HAP-1 (cell line): Measurements from ENCODE around the gene AATF.

Experiments used
- DNase-seq, 2 experiments: peaks; one replicate each; pipeline ENCODE4 v3.0.0-alpha.2; 2016 to 2020; ENCODE audit warnings: low spot score in 2 of 2
- H3K27me3 ChIP-seq: fragments of 250-450 bp; sonication (Bioruptor Pico); 2 replicates; pipeline ENCODE4 v1.5.1; 2020; ENCODE audit warnings: low read depth, mild to moderate bottlenecking, moderate library complexity
- H3K36me3 ChIP-seq: fragments of 250-450 bp; sonication (Bioruptor Pico); replicated peaks from 2 replicates; pipeline ENCODE4 v1.5.1; 2020; ENCODE audit warnings: mild to moderate bottlenecking
- H3K4me1 ChIP-seq: fragments of 250-450 bp; sonication (Bioruptor Pico); 2 replicates; pipeline ENCODE4 v1.5.1; 2020; ENCODE audit warnings: mild to moderate bottlenecking
- H3K4me3 ChIP-seq: fragments of 250-450 bp; sonication (Bioruptor Pico); 2 replicates; pipeline ENCODE4 v1.5.1; 2020; ENCODE audit warnings: mild to moderate bottlenecking, moderate library complexity
- H3K9me3 ChIP-seq: fragments of 250-450 bp; sonication (Bioruptor Pico); 2 replicates; pipeline ENCODE4 v1.5.1; 2020; ENCODE audit warnings: mild to moderate bottlenecking, moderate library complexity
- in situ Hi-C: fragments of 300-500 bp; cut with MboI; formaldehyde crosslinking; loops from 3 replicates; pipeline ENCODE4 v1.14.3; 2020; ENCODE audit warnings: low sequenced_read_pairs, inconsistent platforms, mixed read lengths

Gene AATF

DNA sequence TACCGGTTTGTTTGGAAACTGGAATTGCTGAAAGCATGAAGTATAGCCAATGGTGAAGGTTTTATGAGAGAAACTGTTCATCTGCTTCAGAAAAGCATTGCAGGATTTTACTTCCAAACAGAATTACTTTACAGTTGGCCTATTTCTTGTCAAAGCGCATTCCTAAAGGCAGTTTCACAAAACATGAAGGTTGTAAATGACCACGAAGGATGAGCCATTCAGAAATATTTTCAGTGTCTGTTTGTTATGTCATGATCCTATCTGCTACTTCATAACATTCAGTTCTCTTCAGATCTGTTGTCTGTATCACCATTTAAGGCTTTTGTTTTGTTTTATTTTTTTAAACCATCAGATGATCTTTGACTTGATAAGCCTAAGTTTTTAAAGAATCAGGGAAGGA is 45.7 kb downstream of the AATF start:
- no peaks in the 10 kb centered on the region for H3K9me3 ChIP-seq
- H3K4me1 ChIP-seq = peaks cover 29% of the 10 kb centered on the region
- H3K36me3 ChIP-seq = peaks cover 50% of the 10 kb centered on the region
- no peaks in the 10 kb centered on the region for H3K27me3 ChIP-seq
- in situ Hi-C loops = no loop called here
- no peak for DNase-seq
- H3K4me3 ChIP-seq = no peak overlapping the region

DNA sequence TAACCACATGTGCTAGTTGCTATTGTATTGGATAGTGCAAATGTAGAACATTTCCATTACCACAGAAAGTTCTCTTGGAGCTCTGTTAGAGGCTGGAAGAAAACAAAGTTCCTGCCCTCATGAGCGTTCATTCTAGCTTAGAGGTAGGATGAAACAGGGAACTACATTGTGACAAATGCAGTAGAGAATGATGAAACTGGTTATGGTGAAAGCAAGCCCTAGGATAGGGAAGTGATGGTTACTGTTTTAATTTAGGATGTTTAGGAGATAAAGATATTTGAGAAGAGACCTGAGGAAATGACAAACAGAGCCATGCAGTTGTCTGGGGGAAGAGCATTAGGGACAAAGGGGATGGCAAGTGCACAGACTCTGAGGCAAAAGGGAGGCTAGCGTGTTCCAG is 50.7 kb downstream of the AATF start:
- Histone ChIP-seq H3K9me3 (peaks cover 6% of the 10 kb centered on the region; the same call in 1 of the 2 replicates), H3K36me3 (peaks cover 53% of the 10 kb centered on the region), H3K27me3 (no peaks in the 10 kb centered on the region), H3K4me3 (no peak overlapping the region), H3K4me1 (peaks cover 3% of the 10 kb centered on the region)
- DNase-seq = no peak
- in situ Hi-C loops = no loop called here

DNA sequence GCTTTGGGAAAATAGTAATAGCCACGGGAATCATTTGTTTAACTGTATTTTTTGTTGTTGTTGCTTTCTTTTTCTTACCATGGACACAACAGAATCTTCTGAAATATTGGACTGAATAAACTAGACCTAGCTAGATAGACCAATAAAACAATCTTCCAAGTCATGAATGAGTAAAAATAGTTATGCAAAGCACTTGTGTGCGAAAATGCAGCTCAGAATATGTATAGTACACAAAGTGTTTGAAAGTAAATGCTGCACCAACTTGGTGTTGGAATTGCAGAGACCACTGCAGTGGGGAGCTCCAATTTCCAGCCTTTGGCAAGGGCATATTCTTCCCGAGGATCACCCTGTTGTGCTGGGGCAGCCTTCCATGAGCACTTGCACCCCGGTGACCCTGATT is 68.0 kb downstream of the AATF start:
- DNase-seq = no peak
- H3K36me3 ChIP-seq = no peaks in the 10 kb centered on the region; the same call in 1 of the 2 replicates
- no peak overlapping the region for H3K4me3 ChIP-seq
- H3K9me3 ChIP-seq = no peaks in the 10 kb centered on the region
- H3K4me1 ChIP-seq = peaks cover 41% of the 10 kb centered on the region
- in situ Hi-C loops = no loop called here
- H3K27me3 ChIP-seq = no peaks in the 10 kb centered on the region

DNA sequence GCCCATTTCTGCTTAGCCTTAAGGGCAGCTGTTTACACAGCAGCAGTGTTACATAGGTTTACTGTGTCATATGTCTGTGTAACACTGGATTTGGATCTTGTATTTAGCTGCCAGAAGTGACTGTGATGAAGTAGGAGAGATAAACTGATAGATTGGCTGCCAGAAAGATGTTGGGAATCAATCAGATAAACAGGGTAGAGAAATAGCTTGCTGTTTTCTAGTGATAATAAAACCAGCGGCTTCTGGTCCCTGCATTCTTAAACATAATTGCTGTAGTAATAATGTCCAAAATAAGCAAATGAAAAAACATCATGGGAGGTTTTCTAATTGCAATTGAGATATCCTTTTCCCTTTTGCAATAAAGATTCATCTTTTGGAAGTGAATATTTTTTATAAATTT is 68.7 kb downstream of the AATF start:
- H3K4me3 ChIP-seq = no peak overlapping the region
- no peaks in the 10 kb centered on the region for H3K9me3 ChIP-seq
- DNase-seq = no peak
- peaks cover 41% of the 10 kb centered on the region for H3K4me1 ChIP-seq
- H3K36me3 ChIP-seq = peaks cover 2% of the 10 kb centered on the region; the same call in 1 of the 2 replicates
- in situ Hi-C loops = no loop called here
- H3K27me3 ChIP-seq = no peaks in the 10 kb centered on the region

DNA sequence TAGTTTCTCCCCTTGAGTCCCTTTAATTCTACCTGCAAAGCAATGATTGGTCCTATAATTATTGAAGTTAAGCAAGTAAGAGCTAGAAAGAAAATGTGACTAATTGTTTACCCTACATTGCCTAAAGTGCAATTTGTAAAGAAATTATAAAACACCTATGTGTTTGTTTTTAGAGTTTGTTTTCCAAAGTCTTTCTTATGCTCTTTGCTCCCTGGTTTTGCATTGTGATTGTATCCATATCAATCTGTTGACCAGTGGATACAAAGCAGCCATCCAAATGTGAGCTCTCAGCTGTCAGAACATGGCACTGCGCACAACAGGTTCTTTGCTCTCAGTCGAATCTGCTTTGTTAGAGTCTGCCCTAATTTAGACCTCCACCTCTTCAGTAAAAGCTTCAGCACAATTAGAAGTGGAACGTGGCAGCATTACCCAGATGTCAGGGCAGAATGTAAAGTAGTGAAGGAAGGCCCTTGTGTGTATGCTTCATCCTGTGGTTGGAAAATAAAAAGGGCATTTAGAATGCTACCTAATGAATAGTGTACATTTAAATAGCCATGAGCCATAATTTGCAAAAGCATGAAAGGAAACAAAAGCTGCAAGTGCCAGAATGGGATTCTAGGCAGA is 70.5 kb downstream of the AATF start:
- no peak overlapping the region for H3K4me3 ChIP-seq
- H3K36me3 ChIP-seq = peaks cover 15% of the 10 kb centered on the region
- in situ Hi-C loops = no loop called here
- H3K9me3 ChIP-seq = no peaks in the 10 kb centered on the region
- H3K27me3 ChIP-seq = no peaks in the 10 kb centered on the region
- peak; percentile 71 to 95 for DNase-seq
- H3K4me1 ChIP-seq = peaks cover 41% of the 10 kb centered on the region

DNA sequence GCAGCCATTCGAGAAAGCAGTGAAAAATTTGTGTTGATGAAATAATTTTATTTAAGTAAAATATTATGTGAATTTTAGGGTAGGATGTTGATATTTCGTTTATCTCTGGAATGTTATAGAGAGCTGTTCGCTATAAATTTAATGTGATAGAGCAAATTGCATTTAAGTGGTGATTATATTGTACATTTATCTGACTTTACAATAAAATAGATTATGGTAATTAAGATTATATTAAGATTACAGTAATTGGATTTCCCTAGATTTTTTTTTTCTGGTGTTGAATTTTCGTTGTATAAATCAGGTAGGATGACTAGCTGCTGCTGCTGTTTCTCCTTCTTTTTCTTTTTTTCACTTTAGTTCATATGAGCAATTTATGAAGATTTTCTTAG is 71.0 kb downstream of the AATF start:
- H3K36me3 ChIP-seq = peaks cover 17% of the 10 kb centered on the region
- in situ Hi-C loops = no loop called here

DNA sequence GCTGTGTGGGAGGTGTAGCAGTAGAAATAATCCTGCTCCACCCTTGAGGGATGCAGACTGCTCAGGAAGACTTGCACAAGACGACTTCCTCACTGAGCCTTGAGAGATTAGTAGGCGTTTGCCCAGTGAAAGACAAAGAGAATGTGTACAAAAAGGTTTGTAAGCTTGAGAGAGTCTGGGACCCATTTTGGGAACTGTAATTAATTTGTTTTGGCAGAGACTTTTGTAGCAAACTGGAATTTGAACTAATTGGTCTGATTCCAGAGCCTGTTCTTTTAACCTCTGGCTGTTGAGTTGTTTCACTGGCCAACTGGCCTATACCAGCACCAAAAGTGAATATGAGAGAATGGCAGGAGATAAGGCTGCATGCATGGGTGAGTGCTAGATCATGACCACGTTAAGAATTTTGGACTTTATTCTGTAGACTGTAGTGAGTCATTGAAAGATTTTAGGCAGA is 75.5 kb downstream of the AATF start:
- in situ Hi-C loops = no loop called here
- H3K36me3 ChIP-seq = peaks cover 17% of the 10 kb centered on the region
- peaks cover 10% of the 10 kb centered on the region for H3K4me1 ChIP-seq
- no peak overlapping the region for H3K4me3 ChIP-seq
- DNase-seq = no peak
- no peaks in the 10 kb centered on the region for H3K9me3 ChIP-seq
- H3K27me3 ChIP-seq = no peaks in the 10 kb centered on the region

More for the DNA sequence above, 71.0 kb downstream of the AATF start:
- peaks cover 36% of the 10 kb centered on the region for H3K4me1 ChIP-seq
- no peaks in the 10 kb centered on the region for H3K27me3 ChIP-seq
- no peak for DNase-seq
- no peak overlapping the region for H3K4me3 ChIP-seq
- H3K9me3 ChIP-seq = no peaks in the 10 kb centered on the region

DNA sequence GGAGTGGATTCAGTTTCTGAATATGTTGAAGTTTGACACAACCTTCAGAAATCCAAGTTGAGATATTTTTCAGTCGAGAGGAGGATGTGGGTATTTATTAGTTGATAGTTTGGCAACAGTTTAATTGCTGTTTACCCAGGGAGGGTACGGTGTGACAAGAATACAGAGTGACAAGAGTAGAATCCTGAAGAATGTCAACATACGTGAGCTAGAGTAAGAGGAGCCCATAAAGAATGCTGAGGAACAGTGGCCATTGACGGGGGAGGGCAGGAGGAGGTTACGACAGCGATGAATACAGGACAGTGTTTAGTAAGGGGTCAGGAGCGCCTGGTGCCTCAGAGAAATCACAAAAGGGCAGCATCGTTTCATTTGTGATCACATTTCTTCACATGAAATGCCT is 76.5 kb downstream of the AATF start:
- no peak for DNase-seq
- Histone ChIP-seq H3K4me3 (no peak overlapping the region), H3K4me1 (peaks cover 3% of the 10 kb centered on the region), H3K36me3 (peaks cover 17% of the 10 kb centered on the region), H3K9me3 (no peaks in the 10 kb centered on the region), H3K27me3 (no peaks in the 10 kb centered on the region)
- in situ Hi-C loops = no loop called here

DNA sequence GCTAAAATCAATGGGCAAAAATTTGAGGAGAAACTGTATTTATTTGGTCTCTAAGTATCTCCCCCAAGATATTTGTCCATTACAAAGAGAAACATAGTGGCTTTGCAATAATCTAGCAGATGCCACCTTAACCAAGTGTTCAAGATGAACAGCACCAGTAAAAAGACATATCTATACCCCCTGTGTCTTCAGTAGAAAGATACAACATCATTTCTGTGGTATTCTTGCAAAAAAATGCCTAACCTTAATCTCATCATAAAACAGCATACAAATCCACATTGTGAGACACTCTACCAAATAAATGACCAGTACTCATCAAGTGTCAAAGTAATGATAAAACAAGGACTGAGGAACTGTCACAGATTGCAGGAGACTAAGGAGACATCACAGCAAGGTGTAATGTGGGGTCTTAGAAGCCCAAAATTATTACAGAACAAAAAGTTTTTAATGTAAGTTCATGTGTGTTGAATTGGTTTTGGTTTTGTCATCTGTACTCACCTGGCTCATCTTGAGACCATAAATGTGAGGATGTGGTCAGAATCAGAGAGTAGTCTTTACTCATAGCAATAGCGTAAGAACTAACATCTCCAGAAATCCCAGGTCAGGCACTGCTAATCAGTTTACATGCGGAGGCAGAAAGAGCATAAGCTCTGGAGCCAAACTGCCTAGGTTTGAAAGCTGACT is 77.2 kb downstream of the AATF start:
- Histone ChIP-seq H3K4me1 (no peaks in the 10 kb centered on the region; the same call in none of the 2 replicates), H3K9me3 (no peaks in the 10 kb centered on the region), H3K36me3 (peaks cover 17% of the 10 kb centered on the region), H3K27me3 (no peaks in the 10 kb centered on the region), H3K4me3 (no peak overlapping the region)
- in situ Hi-C loops = no loop called here
- no peak for DNase-seq

DNA sequence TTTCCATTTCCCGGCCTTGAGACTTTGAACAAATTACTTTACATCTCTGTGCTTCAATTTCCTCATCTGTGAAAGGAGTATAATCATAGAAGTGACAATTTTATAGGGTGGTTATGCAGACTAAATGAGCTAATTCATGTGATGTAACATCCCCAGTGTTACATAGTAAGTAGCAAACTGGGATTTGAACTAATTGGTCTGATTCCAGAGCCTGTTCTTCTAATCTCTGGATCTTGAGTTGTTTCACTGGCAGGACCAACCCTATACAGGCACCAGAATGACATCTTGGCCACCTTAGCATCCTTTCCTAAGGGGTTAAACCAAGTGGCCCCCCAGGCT is 77.7 kb downstream of the AATF start:
- DNase-seq = no peak

DNA sequence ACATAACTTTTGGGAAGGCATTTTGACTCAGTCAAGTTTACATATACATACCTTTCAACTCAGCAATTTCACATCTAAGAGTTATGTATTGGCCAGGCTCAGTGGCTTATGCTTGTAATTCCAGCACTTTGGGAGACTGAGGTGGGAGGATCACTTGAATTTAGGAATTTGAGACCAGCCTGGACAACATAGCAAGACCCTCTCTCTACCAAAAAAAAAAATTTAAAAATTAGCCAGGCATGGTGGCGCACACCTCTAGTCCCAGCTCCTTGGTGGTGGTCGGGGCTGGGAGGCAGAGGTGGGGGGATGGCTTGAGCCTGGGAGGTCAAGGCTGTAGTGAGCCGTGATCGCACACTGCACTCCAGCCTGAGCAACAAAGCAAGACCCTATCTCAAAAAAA is 79.3 kb downstream of the AATF start:
- in situ Hi-C loops = no loop called here
- no peaks in the 10 kb centered on the region; the same call in 1 of the 2 replicates for H3K4me1 ChIP-seq
- DNase-seq = no peak
- H3K27me3 ChIP-seq = no peaks in the 10 kb centered on the region
- H3K4me3 ChIP-seq = no peak overlapping the region
- no peaks in the 10 kb centered on the region for H3K9me3 ChIP-seq
- peaks cover 13% of the 10 kb centered on the region for H3K36me3 ChIP-seq

More for the DNA sequence above, 77.7 kb downstream of the AATF start:
- H3K27me3 ChIP-seq = no peaks in the 10 kb centered on the region
- H3K9me3 ChIP-seq = no peaks in the 10 kb centered on the region
- H3K36me3 ChIP-seq = peaks cover 18% of the 10 kb centered on the region
- in situ Hi-C loops = no loop called here
- H3K4me1 ChIP-seq = no peaks in the 10 kb centered on the region; the same call in none of the 2 replicates
- H3K4me3 ChIP-seq = no peak overlapping the region

DNA sequence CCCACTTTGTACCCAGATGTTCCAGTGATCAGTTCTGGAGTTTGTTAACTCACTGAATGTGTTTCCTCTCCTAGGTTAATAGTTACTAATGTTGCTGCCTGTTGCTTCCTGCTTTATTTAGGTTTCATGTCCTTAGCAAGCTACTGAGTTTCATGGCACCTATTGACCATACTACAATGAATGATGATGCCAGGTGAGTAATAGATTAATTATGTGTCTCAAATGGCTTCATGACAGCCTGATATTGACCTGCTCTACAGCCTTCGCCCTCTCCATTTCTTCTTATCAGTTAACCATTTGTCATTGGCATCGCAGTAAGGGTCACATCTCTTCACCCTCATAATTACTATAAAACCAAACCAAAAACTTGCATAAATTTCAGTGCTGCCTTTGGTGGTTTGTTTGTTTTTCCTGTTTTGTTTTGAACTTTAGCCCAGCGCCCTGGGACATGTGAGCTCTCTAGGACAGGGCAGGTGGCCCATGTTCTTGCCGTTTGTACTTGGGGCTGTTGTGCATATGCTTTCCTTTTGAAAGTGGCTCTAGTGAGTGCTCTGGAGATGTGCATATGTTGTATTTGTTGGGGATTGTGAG is 82.8 kb downstream of the AATF start:
- in situ Hi-C loops = no loop called here
- peaks cover 9% of the 10 kb centered on the region for H3K4me1 ChIP-seq
- H3K4me3 ChIP-seq = no peak overlapping the region
- no peaks in the 10 kb centered on the region for H3K27me3 ChIP-seq
- peaks cover 5% of the 10 kb centered on the region; the same call in 1 of the 2 replicates for H3K36me3 ChIP-seq
- no peak for DNase-seq
- H3K9me3 ChIP-seq = no peaks in the 10 kb centered on the region

DNA sequence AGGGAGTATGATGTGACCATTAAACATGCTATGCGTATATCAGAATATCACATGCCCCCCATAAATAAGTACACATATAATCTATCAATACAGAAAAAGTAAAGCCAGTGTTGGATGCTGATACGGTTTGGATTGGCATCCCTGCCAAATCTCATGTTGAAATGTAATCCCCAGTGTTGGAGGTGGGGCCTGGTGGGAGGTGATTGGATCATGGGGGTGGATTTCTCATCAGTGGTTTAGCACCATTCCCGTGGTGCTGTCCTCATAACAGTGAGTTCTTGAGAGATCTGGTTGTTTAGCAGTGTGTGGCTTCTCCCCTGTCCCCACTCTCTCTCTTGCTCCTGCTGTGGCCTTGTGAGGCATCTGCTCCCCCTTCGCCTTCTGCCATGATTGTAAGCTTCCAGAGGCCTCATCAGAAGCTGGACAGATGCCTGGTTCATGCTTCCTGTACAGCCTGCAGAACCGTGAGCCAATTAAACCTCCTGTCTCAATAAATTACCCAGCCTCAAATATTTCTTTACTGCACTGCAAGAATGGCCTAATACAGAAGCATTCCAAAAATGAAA is 88.9 kb downstream of the AATF start:
- in situ Hi-C loops = no loop called here
- H3K36me3 ChIP-seq = peaks cover 4% of the 10 kb centered on the region; the same call in 1 of the 2 replicates
- H3K9me3 ChIP-seq = no peaks in the 10 kb centered on the region
- no peak overlapping the region for H3K4me3 ChIP-seq
- H3K27me3 ChIP-seq = no peaks in the 10 kb centered on the region
- peaks cover 13% of the 10 kb centered on the region for H3K4me1 ChIP-seq
- DNase-seq = no peak

DNA sequence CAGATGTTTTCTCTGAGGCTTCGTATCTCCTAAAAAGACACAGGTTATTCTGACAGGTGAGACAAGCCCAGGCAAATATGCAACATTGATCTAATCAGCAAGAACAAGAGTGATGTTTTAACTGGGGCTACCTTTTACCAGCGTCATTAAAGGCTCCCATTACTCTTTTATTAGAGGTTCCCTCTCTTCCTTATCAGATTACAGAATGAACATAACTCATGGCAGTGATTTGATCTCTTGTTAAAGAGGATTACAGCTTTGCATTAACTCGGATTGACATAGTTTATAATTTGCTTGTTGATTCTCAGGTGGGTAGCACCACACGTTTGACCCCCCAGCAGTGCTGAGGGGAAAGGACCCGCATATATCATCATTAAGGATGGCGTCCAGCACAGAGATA is 90.5 kb downstream of the AATF start:
- H3K36me3 ChIP-seq = peaks cover 4% of the 10 kb centered on the region; the same call in 1 of the 2 replicates
- H3K27me3 ChIP-seq = no peaks in the 10 kb centered on the region
- H3K9me3 ChIP-seq = no peaks in the 10 kb centered on the region
- in situ Hi-C loops = no loop called here
- no peak overlapping the region for H3K4me3 ChIP-seq
- H3K4me1 ChIP-seq = peaks cover 11% of the 10 kb centered on the region
- DNase-seq = no peak
